Adipose tissue (tissue), 3 donors: ENCODE data around the gene TDRD7. TPM values are rescaled to one million over a fixed set of nuclear protein-coding genes. Genes with fewer than 3 reads are reported as not detected.

Experiments used
- H3K27ac ChIP-seq: one replicate; pipeline ENCODE4 v1.5.1; 2013; ENCODE audit warnings: low read depth, low read length
- WGBS, 3 donors: extraction: QIAGEN DNeasy Blood & Tissue Kit; methylation state at CpG; one replicate each; pipeline ENCODE4 v1.1.7; 2013; 5-methylcytosine and 5-hydroxymethylcytosine counted together
- polyA plus RNA-seq, 3 donors: library from polyadenylated mRNA; stranded (reverse); fragments of 200-250 nt; gene quantifications; one replicate each; pipeline ENCODE4 v1.2.3, GENCODE V29; 2013
- donor health status: healthy with polysubstance abuse.
- donor health status: Bipolar disorder and iron deficiency.
- donor health status: healthy.

The TDRD7 gene
- polyA plus RNA-seq: 1 to 10 TPM; 3.7 to 7.6 (median 5.4) TPM

DNA sequence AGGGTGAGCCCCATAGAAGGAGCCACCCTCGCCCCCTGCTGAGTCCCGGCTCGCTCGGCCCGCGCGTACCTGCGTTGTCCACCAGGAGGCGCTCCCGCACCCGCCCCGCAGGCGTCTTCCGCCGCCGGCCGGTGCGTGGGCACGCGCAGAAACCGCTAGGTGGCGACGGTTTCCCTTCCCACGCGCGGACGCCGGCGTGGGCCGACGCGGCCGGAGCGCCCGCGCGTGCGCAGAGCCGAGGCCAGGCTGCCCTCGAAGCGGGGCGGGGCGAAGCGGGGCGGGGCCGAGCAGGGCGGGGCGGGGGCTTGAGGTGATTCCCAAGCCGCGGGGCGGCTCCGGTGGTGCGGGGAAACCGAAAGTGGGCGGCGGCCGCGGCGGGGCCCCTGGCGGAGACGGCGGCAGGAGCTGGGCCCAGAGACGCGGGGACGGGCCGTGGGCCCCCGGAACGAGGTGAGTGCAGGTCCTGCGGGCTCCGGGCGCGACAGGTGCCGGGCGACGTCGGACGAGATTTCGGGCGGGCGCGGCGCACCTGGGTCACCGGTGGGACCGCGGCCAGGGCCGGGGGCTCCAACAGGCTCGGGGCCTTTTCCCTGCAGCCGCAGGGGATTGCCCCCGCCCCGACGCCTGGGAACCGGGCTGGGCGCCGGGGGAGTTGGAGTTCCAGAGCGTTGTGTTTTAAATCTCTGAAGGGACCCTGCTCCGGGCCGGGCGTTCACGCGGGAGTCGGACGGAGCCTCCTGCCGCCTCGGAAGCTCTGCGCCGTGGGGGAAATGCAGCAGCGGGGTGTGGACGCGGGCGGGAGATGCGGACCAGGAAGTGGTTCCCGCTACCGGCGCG is at the start of gene TDRD7:
TSS of gene TDRD7 (plus strand) at position 308 of the 837 bp plus-strand sequence. CDS start 16,370 bp downstream, outside the sequence.
- WGBS, 3 donors: 0% methylated on average over 74 to 115 of the region's 115 CpGs

GRCh38 chr9:97362777-97363545 is 48.9 kb upstream of the TDRD7 start:
- WGBS, 3 donors: 94 to 97% (median 95%) methylated on average over 5 of the region's 5 CpGs
- no peak overlapping the region for H3K27ac ChIP-seq

More for the DNA sequence above, at the start of gene TDRD7:
- H3K27ac ChIP-seq: peak within 1 kb of the TSS; percentile 25

DNA sequence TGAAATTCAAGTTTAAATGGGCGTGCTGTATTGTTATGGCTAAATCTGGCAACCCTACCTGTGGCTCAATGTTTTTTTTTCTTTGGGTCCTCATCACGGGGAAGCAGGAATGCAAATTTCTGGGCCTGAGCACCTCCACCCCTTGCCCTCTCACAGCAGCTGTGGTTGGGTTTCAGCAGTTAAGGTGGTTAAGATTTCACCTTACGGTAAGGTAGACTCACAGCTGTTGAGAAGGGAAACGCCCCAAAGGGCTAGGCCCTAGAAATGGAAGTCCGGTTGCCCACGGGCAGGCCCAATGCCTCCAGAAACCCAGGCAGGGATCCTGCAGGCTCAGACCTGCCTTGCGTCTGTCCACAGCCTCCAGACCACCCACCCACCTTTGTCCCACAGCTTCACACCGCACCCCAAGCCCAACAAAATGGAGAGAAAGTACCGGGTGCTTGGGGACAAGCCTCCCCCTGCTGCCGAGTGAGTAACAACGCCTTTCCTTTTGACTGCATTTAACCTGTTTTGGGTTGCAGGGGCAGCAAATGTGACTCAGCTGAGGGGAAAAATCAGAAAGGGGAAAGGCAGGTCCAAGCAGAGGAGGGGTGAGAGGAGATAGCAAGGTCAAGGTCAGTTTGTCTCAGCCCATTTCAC is 48.1 kb upstream of the TDRD7 start:
- 87 to 92% (median 88%) methylated on average over 11 of the region's 11 CpGs for WGBS, 3 donors
- no peak overlapping the region for H3K27ac ChIP-seq

DNA sequence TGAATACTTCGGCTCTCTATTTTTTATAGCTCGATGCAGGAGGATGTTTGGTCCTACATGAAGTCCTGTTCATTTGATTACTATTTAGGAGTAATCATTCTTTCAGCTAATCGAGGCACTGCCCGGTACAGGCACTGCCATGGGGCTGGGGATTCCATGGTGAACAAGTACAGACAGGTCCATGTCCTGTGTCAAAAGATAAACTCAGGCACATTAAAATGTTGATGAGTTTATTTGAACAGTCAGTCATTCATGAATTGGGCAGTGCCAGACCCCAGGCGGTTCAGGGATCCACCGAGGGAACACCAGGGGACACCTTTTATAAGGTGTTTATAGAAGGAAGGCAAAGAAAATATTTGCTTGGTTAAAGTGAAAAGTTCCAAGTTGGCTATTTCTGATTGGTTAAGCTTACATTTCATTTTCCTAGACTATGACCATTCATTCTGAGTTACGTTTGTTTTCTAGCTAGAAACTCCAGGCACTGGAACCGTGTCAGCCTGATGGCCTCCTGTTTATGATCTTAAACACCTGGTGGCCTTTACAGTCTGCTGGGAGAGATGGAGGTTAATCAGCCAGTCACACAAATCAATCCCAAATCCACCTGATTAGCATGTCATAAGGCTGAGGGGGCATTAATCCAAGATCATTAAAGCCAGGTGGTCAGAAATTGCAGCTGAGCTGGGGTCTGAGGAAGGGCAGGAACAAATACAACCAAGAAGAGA is 47.0 kb upstream of the TDRD7 start:
- no peak overlapping the region for H3K27ac ChIP-seq
- 84 to 94% (median 86%) methylated on average over 8 of the region's 8 CpGs for WGBS, 3 donors

DNA sequence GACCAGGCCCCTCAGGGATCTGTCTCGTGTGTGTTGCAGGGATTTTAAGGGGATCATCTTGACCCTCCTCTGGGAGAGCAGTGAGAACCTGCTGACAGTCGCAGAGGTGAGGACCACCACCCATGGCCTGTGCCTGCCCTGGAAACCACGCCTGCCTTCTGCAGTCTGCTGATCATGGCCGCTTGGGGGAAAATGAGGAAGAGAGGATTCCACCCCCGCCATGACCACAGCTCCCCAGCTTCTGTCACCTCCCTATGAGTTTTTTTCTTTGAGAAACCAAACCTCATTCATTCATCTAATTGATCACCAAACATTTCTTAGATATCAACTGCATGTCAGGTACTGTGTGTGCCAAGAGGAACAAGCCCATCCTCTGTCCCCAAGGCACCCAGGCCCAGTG is 46.3 kb upstream of the TDRD7 start:
- H3K27ac ChIP-seq: no peak overlapping the region
- 70 to 94% (median 79%) methylated on average over 5 of the region's 5 CpGs for WGBS, 3 donors

DNA sequence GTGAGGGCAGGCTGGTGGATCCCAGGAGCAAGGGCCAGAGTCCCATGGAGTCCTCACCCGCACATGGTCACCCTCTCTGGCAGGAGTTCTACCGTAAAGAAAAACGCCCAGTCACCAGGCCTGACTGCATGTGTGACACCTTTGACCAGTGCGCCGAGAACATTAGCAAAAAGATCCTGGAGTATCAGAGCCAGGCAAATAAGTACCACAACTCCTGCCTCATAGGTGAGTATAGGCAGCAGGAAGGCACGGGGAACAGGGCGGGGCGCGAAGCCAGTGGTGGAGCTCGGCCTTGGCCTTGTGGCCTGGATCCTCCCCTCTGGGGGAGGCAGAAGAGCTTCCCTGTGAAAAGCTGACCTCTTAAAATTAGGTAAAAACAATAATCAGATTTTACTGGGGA is 45.4 kb upstream of the TDRD7 start:
- WGBS, 3 donors: 94 to 96% (median 95%) methylated on average over 10 of the region's 10 CpGs
- no peak overlapping the region for H3K27ac ChIP-seq

GRCh38 chr9:97366889-97367288 is 45.0 kb upstream of the TDRD7 start:
- 65 to 82% (median 70%) methylated on average over 2 of the region's 2 CpGs for WGBS, 3 donors

GRCh38 chr9:97367729-97368128 is 44.2 kb upstream of the TDRD7 start:
- WGBS, 3 donors: 87 to 94% (median 89%) methylated on average over 3 of the region's 3 CpGs
- no peak overlapping the region for H3K27ac ChIP-seq

More at GRCh38 chr9:97366889-97367288, 45.0 kb upstream of the TDRD7 start:
- H3K27ac ChIP-seq: no peak overlapping the region

DNA sequence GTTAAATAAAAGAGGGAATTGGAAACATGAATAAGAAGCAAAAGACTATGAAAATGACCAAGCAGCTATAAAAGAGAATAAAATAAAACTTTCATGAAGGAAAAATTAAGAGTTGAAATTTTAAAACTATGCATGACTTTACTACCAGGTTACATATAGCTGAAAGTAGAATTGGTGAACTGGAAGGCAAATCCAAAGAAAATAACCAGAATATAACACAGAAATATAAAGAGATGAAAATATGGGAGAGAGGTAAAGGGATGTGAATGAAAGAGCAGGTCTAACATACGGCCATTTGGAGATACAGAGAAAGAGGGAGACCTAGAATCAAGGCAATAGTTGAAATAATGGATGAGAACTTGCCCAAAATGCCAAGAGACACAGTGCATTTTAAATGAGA is 42.9 kb upstream of the TDRD7 start:
- H3K27ac ChIP-seq: no peak overlapping the region
- WGBS, 3 donors: 95 to 100% (median 97%) methylated on average over 1 of the region's 1 CpG

GRCh38 chr9:97372580-97372979 is 39.3 kb upstream of the TDRD7 start:
- WGBS, 3 donors: 73 to 75% (median 73%) methylated on average over 6 of the region's 6 CpGs
- no peak overlapping the region for H3K27ac ChIP-seq

DNA sequence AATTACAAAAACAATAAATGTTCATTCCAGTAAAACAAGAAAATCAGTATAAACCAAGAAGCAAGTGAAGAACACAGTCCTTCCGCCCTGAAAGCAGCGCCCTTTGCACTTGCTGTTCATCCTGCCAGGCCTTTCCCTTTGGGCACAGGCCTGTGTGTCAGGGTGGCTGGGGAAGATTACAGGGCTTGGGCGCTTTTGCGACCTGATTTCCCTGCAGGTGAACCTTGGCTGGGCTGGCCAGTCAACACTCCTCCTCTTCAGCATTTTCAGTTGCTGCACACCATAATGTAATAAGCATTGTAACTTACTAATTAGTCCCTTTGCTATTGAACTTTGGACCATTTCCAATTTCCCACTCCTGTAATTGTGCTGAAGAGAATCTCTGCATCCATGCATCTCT is 38.6 kb upstream of the TDRD7 start:
- WGBS, 3 donors: 88 to 97% (median 93%) methylated on average over 4 of the region's 4 CpGs
- no peak overlapping the region for H3K27ac ChIP-seq

DNA sequence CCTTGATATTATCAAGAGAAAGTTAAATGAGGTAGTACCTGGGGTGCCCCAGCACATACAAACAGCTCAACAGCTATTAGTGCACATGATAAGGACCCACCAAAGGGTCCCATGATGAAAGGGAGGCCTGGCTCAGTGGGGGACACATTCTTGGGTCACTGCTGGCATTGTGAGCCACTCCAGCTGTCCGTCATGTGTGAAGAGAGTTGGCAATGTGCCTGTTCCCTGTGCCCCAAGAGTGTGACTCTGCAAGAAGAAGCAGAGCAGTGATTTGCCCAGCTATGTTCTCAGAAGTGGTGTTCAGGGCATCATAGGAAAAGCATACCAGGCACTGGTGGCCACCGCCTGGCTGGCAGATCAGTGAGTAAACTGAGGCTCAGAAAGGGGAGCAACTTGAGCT is 37.1 kb upstream of the TDRD7 start:
- WGBS, 3 donors: 89 to 95% (median 94%) methylated on average over 2 of the region's 2 CpGs

DNA sequence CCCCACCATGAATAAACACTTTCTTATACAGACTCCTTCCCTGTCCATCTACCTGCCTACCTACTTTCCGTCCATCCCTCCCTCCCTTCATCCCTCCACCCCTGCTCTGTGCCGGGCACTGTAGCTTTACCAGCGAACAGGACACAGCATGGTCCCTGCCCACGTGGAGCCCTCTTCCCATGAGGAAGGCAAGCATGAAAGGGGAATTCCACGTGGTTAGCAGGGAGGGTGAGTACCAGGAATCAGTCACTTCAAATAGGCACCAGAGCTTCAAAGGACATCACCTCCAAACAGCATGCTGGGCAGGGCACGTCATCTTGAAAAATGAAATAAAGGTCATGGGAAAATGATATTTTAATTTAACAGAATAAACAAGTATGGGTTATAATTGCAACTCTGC is 35.0 kb upstream of the TDRD7 start:
- WGBS, 3 donors: 77 to 87% (median 80%) methylated on average over 6 of the region's 6 CpGs

More for the DNA sequence above, 37.1 kb upstream of the TDRD7 start:
- no peak overlapping the region for H3K27ac ChIP-seq

DNA sequence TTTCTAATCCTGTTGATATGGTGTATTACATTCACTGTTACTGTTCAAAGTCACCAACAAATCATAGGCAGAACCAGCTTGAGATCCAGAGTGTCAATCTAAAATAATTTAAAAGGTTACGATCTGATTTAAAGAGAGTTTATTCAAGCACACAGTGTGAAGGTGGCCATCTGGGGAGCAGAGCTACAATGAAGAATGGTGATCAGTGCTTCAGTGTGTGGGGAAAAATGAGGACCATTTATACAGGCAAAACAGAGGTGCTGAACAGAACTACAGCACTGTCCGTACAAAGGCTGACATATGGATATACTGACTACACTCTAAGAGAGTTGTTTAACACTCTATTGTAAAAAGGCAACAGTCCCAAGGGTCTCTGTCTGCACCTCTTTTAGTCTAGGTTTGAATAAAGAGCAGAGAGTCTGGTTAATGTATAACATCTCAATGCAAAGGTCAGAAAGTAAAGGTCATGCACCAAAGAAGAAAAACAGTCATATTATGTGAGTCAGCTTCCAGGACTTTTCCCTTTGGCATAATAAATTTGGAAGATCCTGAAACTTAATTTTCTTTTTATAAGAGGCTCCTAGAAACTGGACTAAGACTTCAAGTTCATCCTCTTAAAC is 29.7 kb upstream of the TDRD7 start:
- 43 to 89% (median 56%) methylated on average over 2 of the region's 2 CpGs for WGBS, 3 donors
- H3K27ac ChIP-seq: no peak overlapping the region

More for the DNA sequence above, 35.0 kb upstream of the TDRD7 start:
- H3K27ac ChIP-seq: no peak overlapping the region

- WGBS, 3 donors: 73 to 74% (median 73%) methylated on average over 5 of the region's 5 CpGs
These were observed 27.3 kb upstream of the TDRD7 start for GRCh38 chr9:97384406-97385262.

GRCh38 chr9:97385626-97386264 is 26.2 kb upstream of the TDRD7 start:
- 83 to 89% (median 85%) methylated on average over 15 of the region's 15 CpGs for WGBS, 3 donors
- no peak overlapping the region for H3K27ac ChIP-seq

More at GRCh38 chr9:97384406-97385262, 27.3 kb upstream of the TDRD7 start:
- H3K27ac ChIP-seq: no peak overlapping the region

DNA sequence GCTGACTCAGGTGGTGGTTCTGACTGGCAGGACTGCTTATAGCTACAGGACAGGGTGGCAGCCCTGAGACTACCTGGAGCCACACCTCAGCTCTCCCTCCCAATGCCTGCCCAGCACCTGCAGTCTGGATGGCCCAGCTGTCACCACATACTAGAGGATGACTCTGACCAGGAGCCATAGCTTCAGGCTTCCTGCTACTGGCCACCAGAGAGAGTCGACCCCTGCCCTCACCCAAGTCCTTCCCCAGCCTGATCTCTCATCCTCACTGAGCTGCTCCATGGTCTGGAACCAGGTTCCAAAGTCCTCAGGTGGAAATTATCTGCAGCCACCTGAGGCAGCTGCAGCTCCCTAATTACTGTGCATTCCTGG is 25.6 kb upstream of the TDRD7 start:
- no peak overlapping the region for H3K27ac ChIP-seq
- 17 to 39% (median 36%) methylated on average over 1 of the region's 1 CpG for WGBS, 3 donors
